Fibroblast of lung (primary cell): ENCODE data around the gene NAXD. TPM values are rescaled to one million over a fixed set of nuclear protein-coding genes. Genes with fewer than 3 reads are reported as not detected.

Experiments used
- DNase-seq, 2 donors: peaks; one replicate each; pipeline versions ENCODE4 v3.0.0 to v3.0.0-alpha.2; 2010; ENCODE audit warnings: low read depth in 2 of 2
- H2AFZ ChIP-seq: 2 replicates; pipeline ENCODE4 v1.5.1; 2012; ENCODE audit warnings: low read length, control low read depth, inconsistent platforms
- H3K27ac ChIP-seq: 2 replicates; pipeline ENCODE4 v1.5.1; 2011; ENCODE audit warnings: low read length, control low read depth; ENCODE audit not compliant: insufficient read depth
- H3K27me3 ChIP-seq: 2 replicates; pipeline ENCODE4 v1.5.1; 2011; ENCODE audit warnings: mild to moderate bottlenecking, low read length; ENCODE audit not compliant: control insufficient read depth, insufficient read depth
- H3K36me3 ChIP-seq: 2 replicates; pipeline ENCODE4 v1.5.1; 2011; ENCODE audit warnings: low read length; ENCODE audit not compliant: control insufficient read depth, insufficient read depth
- H3K4me1 ChIP-seq: 2 replicates; pipeline ENCODE4 v1.5.1; 2011; ENCODE audit warnings: low read length; ENCODE audit not compliant: control insufficient read depth, insufficient read depth; ENCODE audit errors: extremely low read depth
- H3K4me2 ChIP-seq: 2 replicates; pipeline ENCODE4 v1.5.1; 2011; ENCODE audit warnings: low read length, control low read depth; ENCODE audit not compliant: insufficient read depth; ENCODE audit errors: extremely low read depth
- H3K4me3 ChIP-seq, 4 experiments: fragments of 200-600 bp in 1 of 4; sonication (generic) in 1 of 4; replicated peaks in 1 of 4; 2 replicates each; pipeline ENCODE4 v1.5.1; 2011 to 2016; ENCODE audit warnings: low read length in 4 of 4, low read depth in 3 of 4, mild to moderate bottlenecking in 3 of 4, control low read depth in 2 of 4, inconsistent platforms in 1 of 4, mixed read lengths in 1 of 4; ENCODE audit not compliant: insufficient read depth in 1 of 4; ENCODE audit errors: control extremely low read depth in 1 of 4
- H3K79me2 ChIP-seq: 2 replicates; pipeline ENCODE4 v1.5.1; 2012; ENCODE audit warnings: mild to moderate bottlenecking, low read length, inconsistent platforms; ENCODE audit not compliant: control insufficient read depth, insufficient read depth
- H3K9ac ChIP-seq: 2 replicates; pipeline ENCODE4 v1.5.1; 2011; ENCODE audit warnings: mild to moderate bottlenecking, low read length, control low read depth; ENCODE audit not compliant: insufficient read depth
- H3K9me3 ChIP-seq: 2 replicates; pipeline ENCODE4 v1.5.1; 2012; ENCODE audit warnings: low read depth, low read length; ENCODE audit not compliant: control insufficient read depth, insufficient read depth
- H4K20me1 ChIP-seq: 2 replicates; pipeline ENCODE4 v1.5.1; 2011; ENCODE audit warnings: low read length; ENCODE audit not compliant: control insufficient read depth, insufficient read depth; ENCODE audit errors: extremely low read depth
- CTCF ChIP-seq, 2 donors: IDR thresholded peaks in 1 of 2; conservative IDR thresholded peaks in 1 of 2; 1 replicate in 1 of 2; 2 replicates in 1 of 2; pipeline ENCODE4 v1.5.1; 2011 to 2012; ENCODE audit warnings: low read length in 2 of 2, control low read depth in 1 of 2, inconsistent platforms in 1 of 2, low read depth in 1 of 2, mild to moderate bottlenecking in 1 of 2
- EZH2 ChIP-seq: IDR thresholded peaks from 2 replicates; pipeline ENCODE4 v1.5.1; 2012; ENCODE audit warnings: low read length, control low read depth, mild to moderate bottlenecking; ENCODE audit errors: missing control alignments
- polyA plus RNA-seq, 2 donors: library from polyadenylated mRNA; depleted of rRNA in 1 of 2; stranded (reverse) in 1 of 2; unstranded in 1 of 2; fragments of >200 nt; gene quantifications; 2 replicates each; pipeline ENCODE4 v1.2.1, GENCODE V29; 2011 to 2012; ENCODE audit warnings: missing spikeins in 1 of 2
- total RNA-seq: library from RNA; depleted of rRNA; stranded (reverse); fragments of >200 nt; gene quantifications from 2 replicates; pipeline ENCODE4 v1.2.1, GENCODE V29; 2014

The NAXD gene
- total and polyA plus RNA-seq, 2 donors (not counting 1 experiment from before 2014, with no cell fraction given): 22.4 to 34.0 TPM

GRCh38 chr13:110636701-110637201 is 21.4 kb downstream of the NAXD start:
- peaks cover 8% of the 10 kb centered on the region for H3K79me2 ChIP-seq
- no peaks in the 10 kb centered on the region for H3K9me3 ChIP-seq
- H4K20me1 ChIP-seq: peaks cover 2% of the 10 kb centered on the region
- H3K36me3 ChIP-seq: peaks cover 45% of the 10 kb centered on the region
- H3K27me3 ChIP-seq: no peaks in the 10 kb centered on the region
- H3K4me3 ChIP-seq: no peak overlapping the region
- DNase-seq: no peak
- H3K4me1 ChIP-seq: peaks cover 8% of the 10 kb centered on the region
- no peak overlapping the region for H3K27ac ChIP-seq
- no peak overlapping the region for H2AFZ ChIP-seq
- H3K4me2 ChIP-seq: no peak overlapping the region
- TF ChIP-seq EZH2 (no peak), CTCF (conservative IDR thresholded peaks at IDR 0.05 in 1 of 2, IDR thresholded peaks at IDR 0.05 in 1 of 2; ENCODE audit: low read depth in 1 of 2, low read length in 2 of 2) (no peak)
- no peak overlapping the region for H3K9ac ChIP-seq

- no peak overlapping the region for H3K4me2 ChIP-seq
- no peaks in the 10 kb centered on the region for H3K27me3 ChIP-seq
- H3K4me3 ChIP-seq: no peak overlapping the region
- peaks cover 8% of the 10 kb centered on the region for H3K4me1 ChIP-seq
- peaks cover 47% of the 10 kb centered on the region for H3K36me3 ChIP-seq
- H2AFZ ChIP-seq: no peak overlapping the region
- H4K20me1 ChIP-seq: peaks cover 1% of the 10 kb centered on the region
- DNase-seq: no peak
- peaks cover 7% of the 10 kb centered on the region for H3K79me2 ChIP-seq
- no peak overlapping the region for H3K9ac ChIP-seq
- TF ChIP-seq CTCF (conservative IDR thresholded peaks at IDR 0.05 in 1 of 2, IDR thresholded peaks at IDR 0.05 in 1 of 2; ENCODE audit: low read depth in 1 of 2, low read length in 2 of 2): no peak
- TF ChIP-seq EZH2: no peak
- no peaks in the 10 kb centered on the region for H3K9me3 ChIP-seq
- H3K27ac ChIP-seq: no peak overlapping the region
Measured at GRCh38 chr13:110637275-110637674, 21.9 kb downstream of the NAXD start.

- Histone ChIP-seq H3K4me1 (peaks cover 8% of the 10 kb centered on the region), H3K79me2 (peaks cover 7% of the 10 kb centered on the region), H3K9ac (no peak overlapping the region), H3K27me3 (no peaks in the 10 kb centered on the region), H3K4me2 (no peak overlapping the region), H4K20me1 (peaks cover 1% of the 10 kb centered on the region), H3K27ac (no peak overlapping the region), H2AFZ (no peak overlapping the region), H3K4me3 (no peak overlapping the region), H3K36me3 (peaks cover 48% of the 10 kb centered on the region), H3K9me3 (no peaks in the 10 kb centered on the region)
- DNase-seq: no peak
- TF ChIP-seq CTCF (conservative IDR thresholded peaks at IDR 0.05 in 1 of 2, IDR thresholded peaks at IDR 0.05 in 1 of 2; ENCODE audit: low read depth in 1 of 2, low read length in 2 of 2) (no peak), EZH2 (no peak)
Measured at GRCh38 chr13:110637747-110638146, 22.4 kb downstream of the NAXD start.
